HepG2 (cell line): ENCODE results near the gene GCM1. TPM values are rescaled to one million over a fixed set of nuclear protein-coding genes. Genes with fewer than 3 reads are reported as not detected.

ENCODE experiments used
- ARID3A ChIP-seq: IDR thresholded peaks from 2 replicates; pipeline ENCODE4 v1.6.1; 2012; ENCODE audit warnings: low read depth, low read length, improper control_type of control experiment
- ATM ChIP-seq: fragments of 450-650 bp; IDR thresholded peaks from 2 replicates; pipeline ENCODE4 v1.7.1; 2017; ENCODE audit warnings: mild to moderate bottlenecking, borderline replicate concordance
- ATRX ChIP-seq: sonication (generic); formaldehyde crosslinking; IDR thresholded peaks from 2 replicates; pipeline ENCODE4 v1.4.0; 2020; ENCODE audit warnings: missing genetic modification reagents, borderline replicate concordance
- BRD4 ChIP-seq: sonication (generic); formaldehyde crosslinking; IDR thresholded peaks from 2 replicates; pipeline ENCODE4 v1.4.0; 2020; ENCODE audit warnings: missing genetic modification reagents
- CEBPB ChIP-seq: IDR thresholded peaks from 2 replicates; pipeline ENCODE4 v1.6.1; 2011; ENCODE audit warnings: low read depth, low read length, improper control_type of control experiment, borderline replicate concordance
- DMAP1 ChIP-seq: IDR thresholded peaks from 2 replicates; pipeline ENCODE4 v1.6.1; 2016
- FOSL1 ChIP-seq: sonication (generic); formaldehyde crosslinking; IDR thresholded peaks from 2 replicates; pipeline ENCODE4 v1.9.0; 2021; ENCODE audit warnings: missing genetic modification reagents, borderline replicate concordance
- KDM4B ChIP-seq: sonication (generic); formaldehyde crosslinking; IDR thresholded peaks from 2 replicates; pipeline ENCODE4 v1.4.0; 2020; ENCODE audit warnings: missing genetic modification reagents
- KDM5B ChIP-seq: sonication (generic); formaldehyde crosslinking; IDR thresholded peaks from 2 replicates; pipeline ENCODE4 v1.4.0; 2020; ENCODE audit warnings: missing genetic modification reagents, mild to moderate bottlenecking, borderline replicate concordance
- RELA ChIP-seq: sonication (generic); formaldehyde crosslinking; IDR thresholded peaks from 2 replicates; pipeline ENCODE4 v1.4.0; 2020; ENCODE audit warnings: missing genetic modification reagents
- SMYD3 ChIP-seq: sonication (generic); formaldehyde crosslinking; IDR thresholded peaks from 2 replicates; pipeline ENCODE4 v1.8.1; 2023; ENCODE audit warnings: mild to moderate bottlenecking, missing genetic modification reagents
- TOPORS ChIP-seq: sonication (generic); formaldehyde crosslinking; IDR thresholded peaks from 2 replicates; pipeline ENCODE4 v1.8.0; 2023; ENCODE audit warnings: mild to moderate bottlenecking, missing genetic modification reagents
- ZBTB7A ChIP-seq: sonication (generic); formaldehyde crosslinking; IDR thresholded peaks from 2 replicates; pipeline ENCODE4 v1.8.0; 2022; ENCODE audit warnings: mild to moderate bottlenecking, missing genetic modification reagents
- ZC3H4 ChIP-seq: sonication (generic); formaldehyde crosslinking; IDR thresholded peaks from 2 replicates; pipeline ENCODE4 v1.4.0; 2020; ENCODE audit warnings: missing genetic modification reagents, borderline replicate concordance
- ZNF160 ChIP-seq: sonication (generic); formaldehyde crosslinking; IDR thresholded peaks from 2 replicates; pipeline ENCODE4 v1.8.0; 2022; ENCODE audit warnings: mild to moderate bottlenecking, inconsistent platforms, missing genetic modification reagents
- ZNF543 ChIP-seq: sonication (generic); formaldehyde crosslinking; IDR thresholded peaks from 2 replicates; pipeline ENCODE4 v1.4.0; 2020; ENCODE audit warnings: mild to moderate bottlenecking, missing genetic modification reagents
- ZNF777 ChIP-seq: sonication (generic); formaldehyde crosslinking; IDR thresholded peaks from 2 replicates; pipeline ENCODE4 v1.4.0; 2020; ENCODE audit warnings: missing genetic modification reagents
- polyA plus RNA-seq, 8 experiments: library from polyadenylated mRNA; depleted of rRNA in 3 of 8; stranded (reverse) in 7 of 8; unstranded in 1 of 8; fragments of >200 nt; fragmentation: Illumina TruSeq in 4 of 8; extraction: Trizol in 4 of 8; gene quantifications; 2 replicates each; pipeline versions ENCODE4 v1.2.1 to v1.2.3, GENCODE V29; 2011 to 2016; ENCODE audit warnings: low read depth in 4 of 8, missing spikeins in 1 of 8, mixed read lengths in 1 of 8; ENCODE audit not compliant: insufficient read depth in 1 of 8
- total RNA-seq, 5 experiments: library from RNA; depleted of rRNA; stranded (reverse); fragments of >200 nt; fragmentation: Illumina TruSeq; extraction: Trizol; gene quantifications; 2 replicates each; pipeline ENCODE4 v1.2.3, GENCODE V29; 2016; ENCODE audit warnings: low read depth in 1 of 5
- TF ChIP-seq, protein P1 (sequence below): sonication (generic); formaldehyde crosslinking; IDR thresholded peaks from 2 replicates; pipeline ENCODE4 v1.4.0; 2020; ENCODE audit warnings: mild to moderate bottlenecking, missing genetic modification reagents, borderline replicate concordance
- TF ChIP-seq, protein P2 (sequence below): sonication (generic); formaldehyde crosslinking; IDR thresholded peaks from 2 replicates; pipeline ENCODE4 v1.4.0; 2020; ENCODE audit warnings: mild to moderate bottlenecking, missing genetic modification reagents
- TF ChIP-seq, protein P3 (sequence below), 2 experiments: sonication (generic) in 1 of 2; formaldehyde crosslinking in 1 of 2; IDR thresholded peaks; 2 replicates each; pipeline versions ENCODE4 v1.4.0 to v1.6.1; 2018 to 2020; ENCODE audit warnings: missing genetic modification reagents in 2 of 2, borderline replicate concordance in 1 of 2, low read depth in 1 of 2, mild to moderate bottlenecking in 1 of 2, missing biosample characterization in 1 of 2

Gene GCM1
- total and polyA plus RNA-seq, 2 of the 13 experiments (the other 11 are each of a cell fraction or from before 2014, with no cell fraction given), result 0.04 to 0.13 TPM

- TF ChIP-seq ARID3A, result peak; percentile 56; the same call in 1 of the 2 replicates
- TF ChIP-seq, protein P1, sequence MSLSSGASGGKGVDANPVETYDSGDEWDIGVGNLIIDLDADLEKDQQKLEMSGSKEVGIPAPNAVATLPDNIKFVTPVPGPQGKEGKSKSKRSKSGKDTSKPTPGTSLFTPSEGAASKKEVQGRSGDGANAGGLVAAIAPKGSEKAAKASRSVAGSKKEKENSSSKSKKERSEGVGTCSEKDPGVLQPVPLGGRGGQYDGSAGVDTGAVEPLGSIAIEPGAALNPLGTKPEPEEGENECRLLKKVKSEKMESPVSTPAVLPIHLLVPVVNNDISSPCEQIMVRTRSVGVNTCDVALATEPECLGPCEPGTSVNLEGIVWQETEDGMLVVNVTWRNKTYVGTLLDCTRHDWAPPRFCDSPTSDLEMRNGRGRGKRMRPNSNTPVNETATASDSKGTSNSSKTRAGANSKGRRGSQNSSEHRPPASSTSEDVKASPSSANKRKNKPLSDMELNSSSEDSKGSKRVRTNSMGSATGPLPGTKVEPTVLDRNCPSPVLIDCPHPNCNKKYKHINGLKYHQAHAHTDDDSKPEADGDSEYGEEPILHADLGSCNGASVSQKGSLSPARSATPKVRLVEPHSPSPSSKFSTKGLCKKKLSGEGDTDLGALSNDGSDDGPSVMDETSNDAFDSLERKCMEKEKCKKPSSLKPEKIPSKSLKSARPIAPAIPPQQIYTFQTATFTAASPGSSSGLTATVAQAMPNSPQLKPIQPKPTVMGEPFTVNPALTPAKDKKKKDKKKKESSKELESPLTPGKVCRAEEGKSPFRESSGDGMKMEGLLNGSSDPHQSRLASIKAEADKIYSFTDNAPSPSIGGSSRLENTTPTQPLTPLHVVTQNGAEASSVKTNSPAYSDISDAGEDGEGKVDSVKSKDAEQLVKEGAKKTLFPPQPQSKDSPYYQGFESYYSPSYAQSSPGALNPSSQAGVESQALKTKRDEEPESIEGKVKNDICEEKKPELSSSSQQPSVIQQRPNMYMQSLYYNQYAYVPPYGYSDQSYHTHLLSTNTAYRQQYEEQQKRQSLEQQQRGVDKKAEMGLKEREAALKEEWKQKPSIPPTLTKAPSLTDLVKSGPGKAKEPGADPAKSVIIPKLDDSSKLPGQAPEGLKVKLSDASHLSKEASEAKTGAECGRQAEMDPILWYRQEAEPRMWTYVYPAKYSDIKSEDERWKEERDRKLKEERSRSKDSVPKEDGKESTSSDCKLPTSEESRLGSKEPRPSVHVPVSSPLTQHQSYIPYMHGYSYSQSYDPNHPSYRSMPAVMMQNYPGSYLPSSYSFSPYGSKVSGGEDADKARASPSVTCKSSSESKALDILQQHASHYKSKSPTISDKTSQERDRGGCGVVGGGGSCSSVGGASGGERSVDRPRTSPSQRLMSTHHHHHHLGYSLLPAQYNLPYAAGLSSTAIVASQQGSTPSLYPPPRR, result 0 out of 2 replicates have a peak, but pooled peaks have one; percentile 23
- TF ChIP-seq TOPORS (CRISPR knock-in tag), result no peak
- TF ChIP-seq BRD4, result no peak
- TF ChIP-seq KDM4B, result no peak
- TF ChIP-seq, protein P2, sequence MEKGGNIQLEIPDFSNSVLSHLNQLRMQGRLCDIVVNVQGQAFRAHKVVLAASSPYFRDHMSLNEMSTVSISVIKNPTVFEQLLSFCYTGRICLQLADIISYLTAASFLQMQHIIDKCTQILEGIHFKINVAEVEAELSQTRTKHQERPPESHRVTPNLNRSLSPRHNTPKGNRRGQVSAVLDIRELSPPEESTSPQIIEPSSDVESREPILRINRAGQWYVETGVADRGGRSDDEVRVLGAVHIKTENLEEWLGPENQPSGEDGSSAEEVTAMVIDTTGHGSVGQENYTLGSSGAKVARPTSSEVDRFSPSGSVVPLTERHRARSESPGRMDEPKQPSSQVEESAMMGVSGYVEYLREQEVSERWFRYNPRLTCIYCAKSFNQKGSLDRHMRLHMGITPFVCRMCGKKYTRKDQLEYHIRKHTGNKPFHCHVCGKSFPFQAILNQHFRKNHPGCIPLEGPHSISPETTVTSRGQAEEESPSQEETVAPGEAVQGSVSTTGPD, result no peak
- no peak for TF ChIP-seq ZBTB7A (CRISPR knock-in tag)
- TF ChIP-seq ZNF160, result no peak
- TF ChIP-seq, protein P3, sequence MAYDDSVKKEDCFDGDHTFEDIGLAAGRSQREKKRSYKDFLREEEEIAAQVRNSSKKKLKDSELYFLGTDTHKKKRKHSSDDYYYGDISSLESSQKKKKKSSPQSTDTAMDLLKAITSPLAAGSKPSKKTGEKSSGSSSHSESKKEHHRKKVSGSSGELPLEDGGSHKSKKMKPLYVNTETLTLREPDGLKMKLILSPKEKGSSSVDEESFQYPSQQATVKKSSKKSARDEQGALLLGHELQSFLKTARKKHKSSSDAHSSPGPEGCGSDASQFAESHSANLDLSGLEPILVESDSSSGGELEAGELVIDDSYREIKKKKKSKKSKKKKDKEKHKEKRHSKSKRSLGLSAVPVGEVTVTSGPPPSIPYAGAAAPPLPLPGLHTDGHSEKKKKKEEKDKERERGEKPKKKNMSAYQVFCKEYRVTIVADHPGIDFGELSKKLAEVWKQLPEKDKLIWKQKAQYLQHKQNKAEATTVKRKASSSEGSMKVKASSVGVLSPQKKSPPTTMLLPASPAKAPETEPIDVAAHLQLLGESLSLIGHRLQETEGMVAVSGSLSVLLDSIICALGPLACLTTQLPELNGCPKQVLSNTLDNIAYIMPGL (CRISPR knock-in tag; IDR thresholded peaks at IDR 0.05; ENCODE audit: borderline replicate concordance in 1 of 2, low read depth in 1 of 2), result peak; percentile 85 to 95
- no peak for TF ChIP-seq ATM
- TF ChIP-seq ATRX (CRISPR knock-in tag), result no peak
- no peak for TF ChIP-seq SMYD3 (CRISPR knock-in tag)
- TF ChIP-seq DMAP1, result no peak
- TF ChIP-seq ZC3H4, result no peak
- no peak for TF ChIP-seq CEBPB
- 0 out of 2 replicates have a peak, but pooled peaks have one; percentile 3 for TF ChIP-seq RELA (CRISPR knock-in tag)
- TF ChIP-seq ZNF543, result no peak
- TF ChIP-seq ZNF777 (CRISPR knock-in tag), result no peak
- TF ChIP-seq FOSL1 (CRISPR knock-in tag), result no peak
- TF ChIP-seq KDM5B, result peak; percentile 76; the same call in 1 of the 2 replicates
Measured at GRCh38 chr6:53171605-53172467, 23.2 kb upstream of the GCM1 start (continued).
